NT2/D1 (cell line): ENCODE measurements around the gene CDH12.

Experiments used
- SUZ12 ChIP-seq: IDR thresholded peaks from 2 replicates; pipeline ENCODE4 v1.6.1; 2011; ENCODE audit not compliant: insufficient read length, insufficient read depth; ENCODE audit errors: extremely low read depth
- YY1 ChIP-seq: IDR thresholded peaks from 2 replicates; pipeline ENCODE4 v1.6.1; 2011; ENCODE audit not compliant: insufficient read length, insufficient read depth

DNA sequence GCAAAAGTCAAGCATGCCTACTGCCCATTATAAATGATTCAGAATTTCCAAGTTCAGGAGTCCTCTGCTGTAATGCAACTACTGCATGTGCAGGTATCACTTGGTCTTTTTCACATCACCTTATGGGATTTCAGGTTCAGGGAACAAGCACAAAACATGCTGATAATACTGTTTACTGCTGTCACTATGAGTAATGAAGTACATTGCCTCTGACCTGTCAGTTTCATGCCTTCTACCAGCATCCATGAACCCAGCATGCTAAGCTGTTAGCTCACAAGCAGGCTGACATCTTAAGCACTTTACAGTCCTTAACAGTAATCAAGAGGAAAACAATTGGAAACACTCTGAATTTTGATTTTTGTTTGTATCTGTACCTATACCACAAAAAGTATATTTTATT, 743.8 kb downstream of the CDH12 start:
- TF ChIP-seq YY1 (no peak), SUZ12 (no peak)
